ENCODE results near the gene DMXL1. TPM values are rescaled to one million over a fixed set of nuclear protein-coding genes. Genes with fewer than 3 reads are reported as not detected.

DMXL1 gene
- total RNA-seq, 2 donors from 2014 or later: 47.8 to 51.8 TPM

DNA sequence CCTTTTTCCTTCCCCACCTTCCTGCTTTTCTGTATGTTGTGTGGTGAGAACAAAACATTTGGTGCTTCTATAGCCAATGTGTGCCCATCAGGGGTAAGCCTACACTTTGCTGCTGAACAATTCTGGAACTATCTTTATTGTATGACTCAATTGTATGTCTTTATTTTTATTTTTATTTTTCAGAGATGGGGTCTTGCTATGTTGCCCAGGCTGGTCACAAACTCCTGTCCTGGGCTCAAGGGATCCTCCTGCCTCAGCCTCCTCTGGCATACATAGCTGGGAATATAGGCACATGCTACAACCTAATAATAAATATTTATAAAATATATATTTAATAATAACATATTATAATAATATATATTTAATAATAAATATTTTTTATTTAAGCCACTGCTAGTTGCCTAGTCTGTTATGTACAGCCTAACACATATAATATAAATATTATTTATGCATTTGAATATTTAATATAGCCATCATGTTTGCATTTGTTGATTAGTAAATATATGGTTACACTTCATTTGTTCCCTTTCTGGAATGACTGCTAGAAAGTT is 11.8 kb upstream of the DMXL1 start:
- Mint-ChIP-seq H3K27me3 (ENCODE audit: insufficient read depth) (no peaks in the 10 kb centered on the region), H3K9me3 (no peaks in the 10 kb centered on the region), H3K4me1 (peaks cover 13% of the 10 kb centered on the region), H3K27ac (no peak overlapping the region), H3K4me3 (no peak overlapping the region), H3K36me3 (ENCODE audit: low read depth) (no peaks in the 10 kb centered on the region)
- H3K4me1 ChIP-seq (ENCODE audit: control insufficient read depth, insufficient read depth, low read length): peaks cover 3% of the 10 kb centered on the region
- H3K9me3 ChIP-seq (ENCODE audit: control insufficient read depth, low read length): no peaks in the 10 kb centered on the region
- H3K36me3 ChIP-seq (ENCODE audit: control insufficient read depth, insufficient read depth, low read length): no peaks in the 10 kb centered on the region
- TF ChIP-seq, protein P1, sequence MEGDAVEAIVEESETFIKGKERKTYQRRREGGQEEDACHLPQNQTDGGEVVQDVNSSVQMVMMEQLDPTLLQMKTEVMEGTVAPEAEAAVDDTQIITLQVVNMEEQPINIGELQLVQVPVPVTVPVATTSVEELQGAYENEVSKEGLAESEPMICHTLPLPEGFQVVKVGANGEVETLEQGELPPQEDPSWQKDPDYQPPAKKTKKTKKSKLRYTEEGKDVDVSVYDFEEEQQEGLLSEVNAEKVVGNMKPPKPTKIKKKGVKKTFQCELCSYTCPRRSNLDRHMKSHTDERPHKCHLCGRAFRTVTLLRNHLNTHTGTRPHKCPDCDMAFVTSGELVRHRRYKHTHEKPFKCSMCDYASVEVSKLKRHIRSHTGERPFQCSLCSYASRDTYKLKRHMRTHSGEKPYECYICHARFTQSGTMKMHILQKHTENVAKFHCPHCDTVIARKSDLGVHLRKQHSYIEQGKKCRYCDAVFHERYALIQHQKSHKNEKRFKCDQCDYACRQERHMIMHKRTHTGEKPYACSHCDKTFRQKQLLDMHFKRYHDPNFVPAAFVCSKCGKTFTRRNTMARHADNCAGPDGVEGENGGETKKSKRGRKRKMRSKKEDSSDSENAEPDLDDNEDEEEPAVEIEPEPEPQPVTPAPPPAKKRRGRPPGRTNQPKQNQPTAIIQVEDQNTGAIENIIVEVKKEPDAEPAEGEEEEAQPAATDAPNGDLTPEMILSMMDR (conservative IDR thresholded peaks at IDR 0.05): no peak
- no peak overlapping the region for H3K9ac ChIP-seq (ENCODE audit: extremely low read depth, low read length, poor library complexity, severe bottlenecking)
- DNase-seq: no peak
- H3K27me3 ChIP-seq (ENCODE audit: control insufficient read depth, insufficient read depth, low read length, poor library complexity, severe bottlenecking): no peaks in the 10 kb centered on the region
- H3K4me3 ChIP-seq (ENCODE audit: low read length): no peak overlapping the region
- no peak overlapping the region for H3K27ac ChIP-seq (ENCODE audit: low read depth, low read length)

DNA sequence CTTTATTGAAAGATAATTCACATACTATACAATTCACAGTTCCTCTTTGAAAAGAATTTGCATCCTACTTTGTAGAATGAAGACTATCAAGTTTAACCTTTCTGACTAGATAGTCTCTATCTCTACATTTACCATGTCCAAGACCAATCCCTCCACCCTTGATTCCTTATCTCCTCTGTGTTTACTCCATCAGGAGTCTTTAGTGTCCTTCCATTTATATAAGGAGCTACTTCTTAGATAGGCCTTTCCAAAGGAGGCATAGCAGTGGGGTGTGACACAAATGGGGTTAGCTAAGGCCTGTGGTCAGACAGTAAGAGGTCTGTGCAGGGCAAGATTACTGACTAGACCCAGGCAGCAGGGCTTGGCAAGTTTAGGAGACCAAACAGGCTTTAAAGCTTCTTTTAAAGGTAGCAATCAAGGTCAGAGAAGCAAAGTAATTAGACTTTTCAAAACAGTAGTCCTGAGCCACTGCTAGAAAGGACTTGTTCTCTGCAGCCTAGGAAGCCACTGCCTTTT is 11.1 kb upstream of the DMXL1 start:
- no peak overlapping the region for H3K4me3 ChIP-seq (ENCODE audit: low read length)
- H3K36me3 ChIP-seq (ENCODE audit: control insufficient read depth, insufficient read depth, low read length): no peaks in the 10 kb centered on the region
- Mint-ChIP-seq H3K4me3 (no peak overlapping the region), H3K9me3 (peaks cover 2% of the 10 kb centered on the region), H3K4me1 (peaks cover 13% of the 10 kb centered on the region), H3K36me3 (ENCODE audit: low read depth) (no peaks in the 10 kb centered on the region), H3K27ac (no peak overlapping the region), H3K27me3 (ENCODE audit: insufficient read depth) (no peaks in the 10 kb centered on the region)
- no peak overlapping the region for H3K27ac ChIP-seq (ENCODE audit: low read depth, low read length)
- peaks cover 3% of the 10 kb centered on the region for H3K4me1 ChIP-seq (ENCODE audit: control insufficient read depth, insufficient read depth, low read length)
- no peak overlapping the region for H3K9ac ChIP-seq (ENCODE audit: extremely low read depth, low read length, poor library complexity, severe bottlenecking)
- H3K27me3 ChIP-seq (ENCODE audit: control insufficient read depth, insufficient read depth, low read length, poor library complexity, severe bottlenecking): no peaks in the 10 kb centered on the region
- no peak for DNase-seq
- H3K9me3 ChIP-seq (ENCODE audit: control insufficient read depth, low read length): no peaks in the 10 kb centered on the region
- TF ChIP-seq, protein P1 (conservative IDR thresholded peaks at IDR 0.05): no peak

DNA sequence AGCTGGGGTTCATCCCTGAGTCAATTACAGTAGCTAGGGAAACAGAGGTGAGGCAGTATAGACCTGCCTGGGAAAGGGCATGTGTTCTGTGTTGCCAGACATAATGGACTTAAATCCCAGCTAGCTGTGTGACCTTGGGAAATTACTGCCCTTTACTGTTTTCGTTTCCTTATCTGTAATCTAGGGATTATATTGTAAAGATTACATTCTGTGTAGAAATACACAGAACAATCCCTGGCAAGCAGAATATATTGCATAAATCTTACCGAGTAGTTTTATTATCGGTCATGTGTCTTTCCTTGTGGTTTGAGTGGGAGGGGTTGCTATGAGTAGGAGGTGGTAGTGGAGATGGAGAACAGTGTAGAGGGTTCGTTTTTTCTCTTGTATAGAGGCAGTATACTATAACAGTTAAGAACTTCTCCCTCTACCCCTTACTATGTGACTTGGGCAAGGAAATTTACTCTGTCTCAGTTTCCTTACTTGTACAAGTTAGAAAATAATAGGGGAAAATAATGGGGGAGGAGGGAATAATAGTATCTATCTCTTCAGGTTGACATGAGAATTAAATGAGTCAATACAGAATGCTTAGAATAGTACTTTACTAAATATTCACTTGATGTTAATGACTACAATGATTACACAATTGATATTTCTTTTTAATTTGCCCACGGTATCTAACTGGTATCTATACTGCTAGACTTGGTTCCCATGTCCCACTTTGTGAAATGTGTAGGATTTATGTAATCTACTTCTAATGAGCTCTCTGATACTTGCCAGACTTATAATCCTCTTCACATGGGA is 7.1 kb upstream of the DMXL1 start:
- H3K27me3 ChIP-seq (ENCODE audit: control insufficient read depth, insufficient read depth, low read length, poor library complexity, severe bottlenecking): no peaks in the 10 kb centered on the region
- H3K27ac ChIP-seq (ENCODE audit: low read depth, low read length): no peak overlapping the region
- Mint-ChIP-seq H3K27me3 (ENCODE audit: insufficient read depth) (no peaks in the 10 kb centered on the region), H3K27ac (no peak overlapping the region), H3K4me3 (no peak overlapping the region), H3K4me1 (peaks cover 13% of the 10 kb centered on the region), H3K36me3 (ENCODE audit: low read depth) (no peaks in the 10 kb centered on the region), H3K9me3 (peaks cover 2% of the 10 kb centered on the region)
- H3K9me3 ChIP-seq (ENCODE audit: control insufficient read depth, low read length): no peaks in the 10 kb centered on the region
- TF ChIP-seq, protein P1 (conservative IDR thresholded peaks at IDR 0.05): no peak
- H3K9ac ChIP-seq (ENCODE audit: extremely low read depth, low read length, poor library complexity, severe bottlenecking): no peak overlapping the region
- peaks cover 3% of the 10 kb centered on the region for H3K4me1 ChIP-seq (ENCODE audit: control insufficient read depth, insufficient read depth, low read length)
- no peak overlapping the region for H3K4me3 ChIP-seq (ENCODE audit: low read length)
- 100% methylated on average over 4 of the region's 5 CpGs; no CpG with 5 or more reads in 1 of the 2 experiments for WGBS, 2 experiments (ENCODE audit: insufficient coverage in 1 of 2, insufficient read length in 1 of 2)
- no peak for DNase-seq
- H3K36me3 ChIP-seq (ENCODE audit: control insufficient read depth, insufficient read depth, low read length): no peaks in the 10 kb centered on the region

Data from endodermal cell (in vitro differentiated cells).